Forelimb muscle (tissue), 1 donor: ENCODE measurements around the gene RAD54L. TPM values are rescaled to one million over a fixed set of nuclear protein-coding genes. Genes with fewer than 3 reads are reported as not detected.
"Not testable (repeated sequence)": the region's sequence is repeated elsewhere in the genome, so short reads cannot be mapped to it uniquely, and the experiment has no call there.

Experiments
- DNase-seq: peaks from one replicate; pipeline ENCODE4 v3.0.0-alpha.2; 2013; ENCODE audit warnings: low read depth
- polyA plus RNA-seq: library from polyadenylated mRNA; unstranded; fragments of 120-200 nt; gene quantifications from one replicate; pipeline ENCODE4 v1.2.1, GENCODE V29; 2013; ENCODE audit not compliant: insufficient read length

RAD54L gene
- polyA plus RNA-seq, 1 donor, result 5.5 TPM

GRCh38 chr1:46319301-46319700 is 71.7 kb downstream of the RAD54L start:
- not testable (repeated sequence) for DNase-seq

GRCh38 chr1:46319960-46320914 is 72.7 kb downstream of the RAD54L start:
- not testable (repeated sequence) for DNase-seq

- not testable (repeated sequence) for DNase-seq
These were observed 74.6 kb downstream of the RAD54L start for GRCh38 chr1:46322191-46322590.

GRCh38 chr1:46325285-46326076 is 77.9 kb downstream of the RAD54L start:
- DNase-seq, result not testable (repeated sequence)

Other genes starting within 250 kb of the RAD54L start
- gene PIK3R3, start 115.1 kb upstream of the RAD54L start, polyA plus RNA-seq, result 14.5 TPM
- 0.54 TPM for gene TSPAN1, start 72.7 kb upstream of the RAD54L start, polyA plus RNA-seq
- not detected for gene P3R3URF, start 71.3 kb upstream of the RAD54L start, polyA plus RNA-seq
- 47.8 TPM for gene POMGNT1, start 49.3 kb upstream of the RAD54L start, polyA plus RNA-seq
- gene LURAP1, start 44.4 kb upstream of the RAD54L start, polyA plus RNA-seq, result 1.1 TPM
- 58.3 TPM for gene LRRC41, start 55.9 kb downstream of the RAD54L start, polyA plus RNA-seq
- gene UQCRH, start 55.9 kb downstream of the RAD54L start, polyA plus RNA-seq, result 291 TPM
- 14.3 TPM for gene NSUN4, start 93.0 kb downstream of the RAD54L start, polyA plus RNA-seq
- gene FAAH, start 146.6 kb downstream of the RAD54L start, polyA plus RNA-seq, result 20.1 TPM
- gene DMBX1, start 242.1 kb downstream of the RAD54L start, polyA plus RNA-seq, result not detected